B cell (primary cell): Measurements from ENCODE around the gene SNRPD2. TPM values are rescaled to one million over a fixed set of nuclear protein-coding genes. Genes with fewer than 3 reads are reported as not detected.

Experiments
- ATAC-seq: fragments of 200-7000 bp; cut with Tn5 transposase; one replicate; pipeline ENCODE4 v1.10.0; 2021; ENCODE audit warnings: low read depth, mild to moderate bottlenecking, moderate number of reproducible peaks, moderate library complexity
- CTCF ChIA-PET: fragments of 350-600 bp; sonication (Branson Sonifier 250); formaldehyde crosslinking; loops from one replicate; lab custom pipeline; 2021; ENCODE audit warnings: antibody characterized with exemption, inconsistent platforms; lab: Charles Lee
- POLR2A ChIA-PET: fragments of 350-600 bp; sonication (Branson Sonifier 250); formaldehyde crosslinking; loops from one replicate; lab custom pipeline; 2021; ENCODE audit warnings: antibody characterized with exemption; lab: Charles Lee
- DNase-seq: peaks from one replicate; pipeline ENCODE4 v3.0.0; 2013
- H2AFZ ChIP-seq: 2 replicates; pipeline ENCODE4 v1.6.1; 2012; ENCODE audit warnings: mild to moderate bottlenecking, low read depth, low read length; ENCODE audit not compliant: insufficient read depth, poor library complexity, severe bottlenecking
- H3K27ac ChIP-seq, 2 donors: 1 replicate in 1 of 2; 2 replicates in 1 of 2; pipeline ENCODE4 v1.5.1; 2012 to 2013; ENCODE audit warnings: low read length in 2 of 2, mild to moderate bottlenecking in 2 of 2, moderate library complexity in 1 of 2
- H3K27me3 ChIP-seq, 4 experiments: fragments of 200-600 bp in 1 of 4; sonication (generic) in 1 of 4; replicated peaks in 1 of 4; 1 replicate in 2 of 4; 2 replicates in 2 of 4; pipeline versions ENCODE4 v1.6.1 to v1.7.0; 2013 to 2016; ENCODE audit warnings: low read length in 3 of 4, mild to moderate bottlenecking in 2 of 4, mixed read lengths in 1 of 4, moderate library complexity in 1 of 4; ENCODE audit not compliant: insufficient read depth in 4 of 4, control insufficient read depth in 3 of 4; ENCODE audit errors: control extremely low read depth in 1 of 4
- H3K36me3 ChIP-seq, 2 experiments: replicated peaks in 1 of 2; 1 replicate in 1 of 2; 2 replicates in 1 of 2; pipeline versions ENCODE4 v1.6.1 to v1.7.1; 2013; ENCODE audit warnings: low read length in 1 of 2; ENCODE audit not compliant: insufficient read depth in 2 of 2, control insufficient read depth in 1 of 2; ENCODE audit errors: control extremely low read depth in 1 of 2, extremely low read depth in 1 of 2
- H3K4me1 ChIP-seq, 2 donors: fragments of 200-600 bp in 1 of 2; sonication (generic) in 1 of 2; 1 replicate in 1 of 2; 2 replicates in 1 of 2; pipeline versions ENCODE4 v1.5.1 to v1.6.1; 2013 to 2017; ENCODE audit warnings: low read length in 2 of 2; ENCODE audit not compliant: control insufficient read depth in 2 of 2, insufficient read depth in 2 of 2
- H3K4me2 ChIP-seq: replicated peaks from 2 replicates; pipeline ENCODE3; 2012; ENCODE audit warnings: mild to moderate bottlenecking, low read depth, low read length; ENCODE audit not compliant: poor library complexity, severe bottlenecking
- H3K4me3 ChIP-seq, 5 experiments: fragments of 200-600 bp in 1 of 5; sonication (generic) in 1 of 5; 1 replicate in 3 of 5; 2 replicates in 2 of 5; pipeline versions ENCODE4 v1.5.1 to v1.7.0; 2011 to 2016; ENCODE audit warnings: low read length in 4 of 5, mild to moderate bottlenecking in 4 of 5, low read depth in 2 of 5, control low read depth in 1 of 5, moderate library complexity in 1 of 5; ENCODE audit not compliant: insufficient read depth in 1 of 5; ENCODE audit errors: control extremely low read depth in 1 of 5, extremely low read depth in 1 of 5
- H3K79me2 ChIP-seq: fragments of 200-600 bp; sonication (generic); one replicate; pipeline ENCODE4 v1.6.0; 2016; ENCODE audit warnings: low read length; ENCODE audit not compliant: control insufficient read depth, insufficient read depth
- H3K9ac ChIP-seq: fragments of 200-600 bp; sonication (generic); 2 replicates; pipeline ENCODE4 v1.6.1; 2017; ENCODE audit warnings: mild to moderate bottlenecking, low read length, moderate library complexity
- H3K9me3 ChIP-seq, 3 donors: one replicate each; pipeline versions ENCODE4 v1.6.1 to v1.7.1; 2013; ENCODE audit warnings: low read length in 2 of 3; ENCODE audit not compliant: control insufficient read depth in 2 of 3, insufficient read depth in 1 of 3; ENCODE audit errors: control extremely low read depth in 1 of 3
- H4K20me1 ChIP-seq: 2 replicates; pipeline ENCODE4 v1.6.0; 2012; ENCODE audit warnings: mild to moderate bottlenecking, low read length; ENCODE audit not compliant: insufficient read depth, control insufficient read depth, poor library complexity, severe bottlenecking
- H3K27ac Mint-ChIP-seq: one replicate; pipeline ENCODE4 v1.8.0; 2021; ENCODE audit warnings: mixed read lengths
- H3K27me3 Mint-ChIP-seq: one replicate; pipeline ENCODE4 v1.8.0; 2021; ENCODE audit warnings: mixed read lengths
- H3K4me1 Mint-ChIP-seq: one replicate; pipeline ENCODE4 v1.8.0; 2021; ENCODE audit warnings: mixed read lengths
- H3K4me3 Mint-ChIP-seq: one replicate; pipeline ENCODE4 v1.8.0; 2021; ENCODE audit warnings: mixed read lengths
- H3K9me3 Mint-ChIP-seq: one replicate; pipeline ENCODE4 v1.8.0; 2022; ENCODE audit warnings: mixed read lengths; ENCODE audit not compliant: insufficient read depth
- CTCF ChIP-seq: fragments of 200-600 bp; IDR thresholded peaks from one replicate; pipeline ENCODE4 v1.8.0; 2022; ENCODE audit warnings: antibody characterized with exemption, mild to moderate bottlenecking
- EZH2 ChIP-seq: IDR thresholded peaks from 2 replicates; pipeline ENCODE4 v1.6.1; 2012; ENCODE audit warnings: borderline replicate concordance, low read depth, mild to moderate bottlenecking, moderate library complexity, low read length; ENCODE audit not compliant: insufficient read depth, poor library complexity, severe bottlenecking
- WGBS: methylation state at CpG from one replicate; pipeline ENCODE4 v1.1.5; 2013; ENCODE audit warnings: missing lambda C conversion rate; ENCODE audit not compliant: insufficient coverage; 5-methylcytosine and 5-hydroxymethylcytosine counted together
- intact Hi-C: fragments of 100-400 bp; cut with micrococcal nuclease; formaldehyde crosslinking; loops from one replicate; pipeline ENCODE4 v1.10.0; 2022
- polyA plus RNA-seq: library from polyadenylated mRNA; depleted of rRNA; stranded (reverse); fragments of >200 nt; gene quantifications from 2 replicates; pipeline ENCODE4 v1.2.3, GENCODE V29; 2012
- total RNA-seq, 2 donors: library from RNA; stranded (reverse); fragments of 120-200 nt in 1 of 2; gene quantifications; 1 replicate in 1 of 2; 2 replicates in 1 of 2; pipeline versions ENCODE4 v1.2.3 to v1.2.4, GENCODE V29; 2013 to 2022

Gene SNRPD2
- total and polyA plus RNA-seq, 2 donors (not counting 1 experiment from before 2014, with no cell fraction given) = 241 to 368 TPM

DNA sequence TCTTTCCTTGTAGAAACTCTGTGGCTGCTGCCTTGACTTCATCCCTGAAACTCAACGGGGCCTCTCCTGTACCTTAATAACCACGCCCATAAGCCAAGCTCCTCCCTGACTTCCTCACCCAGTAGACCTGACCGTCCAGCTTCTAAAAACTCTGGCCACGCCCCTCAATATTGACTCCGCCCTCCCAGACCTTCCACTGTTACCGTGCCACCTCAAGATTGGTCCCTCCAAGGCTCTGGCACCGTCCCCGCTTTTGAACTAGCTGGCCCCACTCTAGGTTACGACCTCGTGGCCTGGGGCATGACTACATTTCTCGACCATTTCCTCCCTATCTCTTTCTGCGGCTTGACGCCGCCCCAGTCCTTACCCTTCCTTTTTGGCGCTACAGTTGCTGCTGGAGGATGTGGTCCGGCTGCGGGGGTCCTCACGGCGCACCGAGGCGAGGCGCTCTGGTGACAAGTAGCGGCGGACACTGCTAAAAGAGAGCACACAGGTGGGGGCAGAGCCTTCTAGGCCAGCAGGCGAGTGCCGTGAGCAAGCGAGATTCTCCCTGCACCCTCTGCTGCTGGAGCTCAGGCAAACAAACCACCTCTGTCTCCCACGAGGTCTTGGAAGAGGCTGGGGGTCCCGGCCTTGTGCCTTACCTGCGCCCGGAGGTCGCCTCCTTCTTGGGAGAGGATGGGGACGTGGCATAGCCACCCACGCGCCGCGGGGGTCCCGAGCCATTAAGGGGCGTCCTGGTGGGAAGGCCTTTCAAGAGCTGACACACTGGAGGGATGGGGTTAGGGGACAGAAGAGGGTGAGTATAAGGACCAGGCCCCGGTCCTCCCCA is 50.3 kb downstream of the SNRPD2 start:
- H3K9ac ChIP-seq = peak overlapping the region; percentile 71
- H3K27ac ChIP-seq = peak overlapping the region; percentile 86 to 93
- ChIA-PET POLR2A (interaction anchor here (0.6 to 1.9 kb wide), 10 partner anchors 29 to 202 kb away, joined by 3 to 9 read pairs (median 4); partner anchors contain the start of genes FOSB, QPCTL, SIX5 and SNRPD2), CTCF (interaction anchor here (0.6 to 5.9 kb wide), 37 partner anchors 11 to 1651 kb away, joined by 3 to 60 read pairs (median 5); partner anchors contain the start of genes FOSB, PPM1N, PPP1R13L and QPCTL)
- no peaks in the 10 kb centered on the region for H4K20me1 ChIP-seq
- TF ChIP-seq EZH2 = no peak
- TF ChIP-seq CTCF = no peak
- no peaks in the 10 kb centered on the region for H3K36me3 ChIP-seq
- Mint-ChIP-seq H3K4me1 (peaks cover 48% of the 10 kb centered on the region), H3K9me3 (peaks cover 3% of the 10 kb centered on the region), H3K27ac (peak overlapping the region; percentile 96), H3K4me3 (peak overlapping the region; percentile 84), H3K27me3 (peaks cover 5% of the 10 kb centered on the region)
- DNase-seq (peak; percentile 82), ATAC-seq (peak; percentile 48)
- H3K4me3 ChIP-seq = peak overlapping the region; percentile 33 to 81 (median 55)
- peaks cover 15% of the 10 kb centered on the region for H3K79me2 ChIP-seq
- intact Hi-C loops = loop anchor here (1.0 to 5.0 kb wide), 5 partner anchors 39 to 214 kb away; partner anchors contain the start of genes OPA3 and QPCTL
- under 1% methylated on average over 38 of the region's 40 CpGs for WGBS
- peaks cover 0 to 3% (median 0%) of the 10 kb centered on the region in 3 donors for H3K9me3 ChIP-seq
- peak overlapping the region; percentile 98 for H3K4me2 ChIP-seq
- peak overlapping the region; percentile 93 for H2AFZ ChIP-seq
- H3K27me3 ChIP-seq = peaks cover 0 to 12% (median 5%) of the 10 kb centered on the region in 4 experiments
- H3K4me1 ChIP-seq = peaks cover 40 to 69% of the 10 kb centered on the region in 2 donors
